Stimulated activated CD4-positive, alpha-beta T cell treated with anti-CD3 and anti-CD28 coated beads, Interleukin-4, amount 100 ng/mL, for 24 hours (primary cell): Measurements from ENCODE around the gene SLC6A5.
"Not testable (repeated sequence)": the region's sequence is repeated elsewhere in the genome, so short reads cannot be mapped to it uniquely, and the experiment has no call there.

ENCODE experiments used
- DNase-seq: peaks from one replicate; pipeline ENCODE4 v3.0.0-alpha.2; 2020

SLC6A5 gene

DNA sequence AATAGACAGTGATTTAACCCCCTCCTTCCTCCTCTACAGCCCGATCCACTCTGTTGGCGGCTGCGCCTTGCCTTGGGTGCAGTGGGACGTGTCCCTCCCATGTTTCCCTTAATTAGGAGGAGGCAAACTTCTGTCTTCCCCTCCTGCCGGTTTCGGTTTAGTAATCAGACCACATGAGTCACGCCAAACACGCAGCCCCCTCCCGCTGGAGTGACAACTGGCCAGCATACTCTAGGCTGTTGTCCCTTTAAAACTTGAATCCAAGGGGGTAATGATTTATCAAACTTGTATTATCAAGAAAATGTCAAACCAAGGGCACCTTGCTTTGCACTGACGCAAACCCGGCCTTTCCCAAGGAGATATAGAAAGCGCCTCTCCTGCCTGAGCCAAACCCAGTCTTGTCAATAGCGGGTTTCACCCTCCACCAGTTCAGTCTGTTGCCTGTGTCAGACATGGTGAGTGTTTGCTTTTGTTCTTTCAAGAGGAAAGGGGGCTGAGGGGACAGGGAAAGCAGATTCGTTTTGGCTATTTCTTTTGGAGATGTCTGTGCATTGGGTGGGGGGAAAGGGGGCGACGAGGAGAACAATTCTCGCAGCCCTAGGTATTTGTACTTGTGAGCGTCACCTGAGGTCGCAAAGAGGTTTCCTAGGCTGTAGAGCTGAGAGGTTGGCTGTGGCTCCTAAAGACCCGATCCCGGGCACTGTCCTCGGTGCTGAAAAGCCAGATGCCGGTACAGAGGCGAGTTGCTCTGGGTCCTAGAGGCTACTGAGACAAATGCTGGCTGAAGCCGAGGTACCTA, at the start of gene SLC6A5:
Gene SLC6A5, plus strand, starts transcription at position 388 of the 799 bp plus-strand sequence. Its CDS starts 65 bp downstream, at position 453.
- DNase-seq, result peak; percentile 13

DNA sequence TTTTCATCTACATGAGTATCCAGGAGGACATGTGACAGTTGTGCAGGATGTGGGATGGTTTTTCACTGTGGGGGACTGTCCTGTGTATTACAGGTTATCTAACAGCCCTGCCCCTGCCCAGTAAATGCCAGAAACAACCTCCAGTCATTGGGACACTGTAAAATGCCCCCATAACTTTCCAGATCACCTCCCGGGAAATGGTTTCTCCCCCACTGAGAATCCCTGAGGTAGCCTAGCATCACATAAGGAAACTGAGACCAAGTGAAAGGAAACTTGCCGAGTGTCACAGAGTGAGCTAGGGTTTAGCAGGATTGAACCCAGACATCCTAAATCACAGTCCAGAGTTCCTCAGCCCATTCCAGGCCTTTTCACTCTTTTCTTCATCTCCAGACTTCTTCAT, 48.3 kb upstream of the SLC6A5 start:
- DNase-seq, result no peak

GRCh38 chr11:20555783-20556182, 43.6 kb upstream of the SLC6A5 start:
- no peak for DNase-seq

GRCh38 chr11:20556396-20556795, 43.0 kb upstream of the SLC6A5 start:
- DNase-seq, result not testable (repeated sequence)

DNA sequence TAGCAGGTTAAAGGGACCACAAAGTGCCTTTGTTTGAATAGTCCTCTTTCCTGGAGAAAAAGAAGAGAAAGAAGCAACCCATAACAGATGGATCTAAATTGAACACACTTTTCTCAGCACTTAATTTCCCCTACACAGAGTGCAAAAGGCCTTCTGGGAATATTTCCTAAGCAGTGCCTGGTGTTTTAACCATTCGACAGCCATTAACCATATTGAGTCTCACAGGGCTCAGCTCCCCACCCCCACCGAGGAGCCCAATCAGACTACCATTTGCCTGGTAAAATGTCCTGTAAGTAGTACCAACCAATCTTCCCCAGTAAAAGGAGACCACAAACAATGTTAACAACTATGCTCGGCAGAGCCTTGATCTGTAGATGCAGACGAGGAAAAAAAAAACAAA, 40.7 kb upstream of the SLC6A5 start:
- DNase-seq, result no peak

DNA sequence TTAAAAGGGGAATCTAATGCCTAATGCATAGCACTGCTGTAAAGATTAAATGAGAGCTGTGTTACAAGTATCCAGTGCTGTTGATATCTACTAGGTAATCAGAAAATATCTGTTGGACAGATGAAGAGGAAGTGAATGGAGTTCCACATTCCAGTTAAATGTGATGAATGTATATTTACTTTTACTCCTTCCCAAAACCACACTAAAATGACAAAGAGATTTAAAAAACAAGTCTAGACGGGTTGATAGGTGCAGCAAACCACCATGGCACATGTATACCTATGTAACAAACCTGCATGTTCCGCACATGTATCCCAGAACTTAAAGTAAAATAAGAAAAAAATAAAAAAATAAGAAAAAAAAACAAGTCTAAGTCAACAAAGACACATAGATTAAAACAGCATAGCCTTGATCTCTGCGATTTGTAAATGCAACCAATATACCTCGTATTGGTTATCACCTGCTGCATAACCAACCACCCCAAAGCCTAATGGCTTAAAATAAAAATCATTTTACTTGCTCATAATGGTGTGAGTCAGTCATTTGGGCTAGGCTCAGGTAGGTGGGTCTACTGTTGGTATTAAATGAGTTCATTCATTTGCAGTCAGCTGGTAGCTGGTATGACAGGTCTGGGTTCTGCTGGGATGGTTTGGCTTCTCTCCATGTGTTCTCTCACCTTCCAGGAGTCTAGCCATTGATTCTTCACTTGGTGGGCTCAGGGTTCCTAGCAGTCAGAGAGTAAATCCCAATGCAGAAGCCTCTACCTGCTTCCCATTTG, 39.7 kb upstream of the SLC6A5 start:
- no peak for DNase-seq

GRCh38 chr11:20561915-20562314, 37.5 kb upstream of the SLC6A5 start:
- DNase-seq, result no peak

- DNase-seq, result no peak
Measured at GRCh38 chr11:20563866-20564265, 35.5 kb upstream of the SLC6A5 start.

DNA sequence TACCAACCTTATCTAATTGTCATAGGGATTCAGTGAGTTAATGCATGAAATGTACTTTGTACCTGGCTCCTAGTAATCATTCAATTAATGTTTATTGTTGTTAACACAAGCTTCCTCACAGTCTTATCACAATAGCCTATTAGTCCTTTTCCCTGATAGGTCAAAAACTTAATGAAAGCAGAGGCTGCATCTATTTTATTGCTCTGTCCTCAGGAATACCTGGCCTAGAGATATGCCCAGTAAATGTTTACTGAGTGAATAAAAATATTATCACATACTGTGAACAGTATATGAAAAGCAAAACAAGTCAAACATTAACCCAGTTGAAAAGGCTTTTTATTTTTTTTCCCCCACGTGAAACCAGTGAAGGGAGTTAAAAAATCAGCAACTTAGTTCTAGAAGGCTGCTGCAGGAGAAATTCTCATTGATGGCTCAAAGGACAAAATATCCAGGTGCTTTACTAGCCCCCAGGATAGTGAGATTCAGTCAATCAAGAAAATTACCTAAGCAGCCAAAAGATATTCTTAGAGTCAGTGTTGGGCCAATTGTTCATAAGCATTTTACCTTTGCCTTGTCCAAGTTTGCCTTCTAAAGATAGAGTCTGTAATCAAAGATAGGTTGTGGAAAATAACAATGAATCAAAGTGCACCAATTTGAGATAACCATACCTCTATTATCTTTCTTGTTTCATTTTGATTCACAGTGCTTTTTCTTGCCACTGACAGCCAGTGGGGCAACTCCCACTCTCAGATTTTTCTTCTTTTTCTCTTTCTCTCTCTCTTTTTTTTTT, 34.4 kb upstream of the SLC6A5 start:
- DNase-seq, result no peak

DNA sequence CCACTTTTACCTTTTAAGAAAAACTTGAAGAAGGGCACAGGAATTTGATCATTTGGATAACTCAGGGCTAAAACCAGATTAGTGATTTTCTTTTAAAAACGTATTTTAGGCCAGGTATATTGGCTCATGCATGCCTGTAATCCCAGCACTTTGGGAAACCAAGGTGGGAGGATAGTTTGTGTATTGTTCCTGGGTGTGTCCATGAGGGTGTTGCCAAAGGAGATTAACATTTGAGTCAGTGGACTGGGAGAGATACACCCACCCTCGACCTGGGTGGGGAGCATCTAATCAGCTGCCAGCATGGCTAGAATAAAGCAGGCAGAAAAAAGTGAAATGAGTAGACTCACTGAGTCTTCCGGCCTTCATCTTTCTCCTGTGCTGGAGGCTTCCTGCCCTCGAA, 33.3 kb upstream of the SLC6A5 start:
- not testable (repeated sequence) for DNase-seq

DNA sequence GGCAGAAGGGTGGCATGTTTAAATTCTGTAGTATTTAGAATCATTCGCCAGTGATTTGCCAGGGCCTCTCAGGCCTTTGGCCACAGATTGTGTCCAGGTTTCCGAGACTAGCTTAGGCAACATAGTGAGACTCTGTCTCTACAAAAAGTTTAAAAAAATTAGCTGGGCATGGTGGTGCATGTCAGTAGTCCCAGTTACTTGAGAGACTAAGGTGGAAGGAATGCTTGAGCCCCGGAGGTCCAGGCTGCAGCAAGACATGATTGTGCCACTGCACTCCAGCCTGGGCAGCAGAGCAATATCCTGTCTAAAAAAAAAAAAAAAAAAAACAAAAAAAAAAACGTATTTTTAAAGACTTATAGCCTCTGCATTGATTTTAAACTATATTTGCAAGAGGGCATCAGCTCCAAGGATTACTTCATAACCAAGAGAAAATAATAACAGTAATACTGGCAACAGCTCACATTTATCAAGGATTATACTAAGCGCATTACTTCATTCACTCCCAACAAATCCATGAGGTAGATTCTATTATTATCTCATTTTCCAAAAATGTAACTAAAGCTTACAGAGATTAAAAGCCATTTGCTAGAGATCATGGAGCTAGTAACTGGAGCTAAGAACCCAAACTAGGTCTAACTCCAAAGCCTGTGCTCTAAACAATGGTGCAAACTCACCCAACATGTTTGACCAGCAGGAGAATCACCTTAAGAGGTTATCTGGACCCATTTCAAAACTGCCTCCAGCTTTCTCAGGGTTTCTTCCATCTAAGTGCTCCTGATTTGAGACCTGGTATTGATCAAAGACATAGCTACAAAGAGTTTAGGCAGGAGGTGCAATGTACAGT, 32.6 kb upstream of the SLC6A5 start:
- DNase-seq, result no peak

DNA sequence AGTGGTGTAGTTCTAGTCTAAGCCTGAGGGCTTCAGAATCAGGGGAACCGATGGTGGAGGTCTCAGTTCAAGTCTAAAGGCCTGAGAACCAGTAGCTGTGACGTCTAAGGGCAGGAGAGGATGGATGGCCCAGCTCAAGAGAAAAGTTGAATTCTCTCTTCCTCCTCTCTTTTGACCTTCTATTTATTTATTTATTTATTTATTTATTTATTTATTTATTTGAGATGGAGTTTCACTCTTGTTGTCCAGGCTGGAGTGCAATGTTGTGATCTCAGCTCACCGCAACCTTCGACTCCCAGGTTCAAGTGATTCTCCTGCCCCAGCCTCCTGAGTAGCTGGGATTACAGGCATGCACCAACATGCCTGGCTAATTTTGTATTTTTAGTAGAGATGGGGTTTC, 19.7 kb upstream of the SLC6A5 start:
- not testable (repeated sequence) for DNase-seq

DNA sequence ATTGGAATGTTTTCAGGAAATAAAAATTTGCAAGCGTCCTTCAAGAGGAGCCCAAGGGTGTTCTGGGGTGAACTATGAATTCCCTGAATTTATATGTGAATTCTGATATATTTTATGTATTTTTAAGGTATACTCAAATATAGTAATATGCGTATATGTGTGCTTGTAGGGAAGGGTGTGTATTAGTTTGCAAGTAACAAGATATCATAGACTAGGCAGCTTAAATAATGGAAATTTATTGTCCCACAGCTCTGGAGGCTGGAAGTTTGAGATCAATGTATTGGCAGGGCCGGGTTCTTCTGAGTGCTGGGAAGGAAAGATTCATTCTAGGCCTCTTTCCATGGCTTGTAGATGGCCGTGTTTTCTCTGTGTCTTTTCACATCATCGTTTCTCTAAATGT, 16.2 kb upstream of the SLC6A5 start:
- DNase-seq, result no peak

DNA sequence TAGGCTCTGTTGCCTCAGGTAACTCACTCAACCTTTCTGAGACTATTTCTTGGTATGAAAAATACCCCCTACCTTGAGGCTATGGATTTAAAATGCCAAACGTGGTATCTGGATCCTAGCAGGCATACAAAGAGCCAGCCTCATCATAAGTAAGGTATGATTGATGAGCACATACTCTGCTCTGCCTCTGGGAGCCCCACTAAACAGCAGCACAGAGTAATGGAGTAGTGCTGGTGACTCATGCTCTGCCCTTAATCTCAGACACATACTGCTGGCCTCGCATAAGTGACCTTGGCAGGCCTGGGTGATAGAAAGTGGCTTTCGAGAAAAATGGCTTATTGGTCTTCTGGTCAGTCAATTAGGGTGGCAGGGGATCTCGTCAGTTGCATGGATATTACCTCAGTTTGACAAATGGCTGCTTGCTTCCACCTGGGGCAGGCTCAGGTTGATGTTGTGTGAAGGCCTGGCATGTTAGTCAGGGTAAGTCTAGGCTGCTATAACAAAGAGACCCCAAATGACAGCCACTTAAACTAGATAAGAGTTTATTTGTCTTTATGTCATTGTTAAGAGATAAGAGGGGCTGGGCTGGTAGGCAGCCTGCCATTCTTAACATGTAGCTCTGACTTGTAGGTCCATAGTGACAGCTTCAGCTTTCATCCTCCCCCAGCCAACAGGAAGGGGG, 15.2 kb upstream of the SLC6A5 start:
- DNase-seq, result no peak

- no peak for DNase-seq
Measured at GRCh38 chr11:20589796-20590195, 9.6 kb upstream of the SLC6A5 start.

DNA sequence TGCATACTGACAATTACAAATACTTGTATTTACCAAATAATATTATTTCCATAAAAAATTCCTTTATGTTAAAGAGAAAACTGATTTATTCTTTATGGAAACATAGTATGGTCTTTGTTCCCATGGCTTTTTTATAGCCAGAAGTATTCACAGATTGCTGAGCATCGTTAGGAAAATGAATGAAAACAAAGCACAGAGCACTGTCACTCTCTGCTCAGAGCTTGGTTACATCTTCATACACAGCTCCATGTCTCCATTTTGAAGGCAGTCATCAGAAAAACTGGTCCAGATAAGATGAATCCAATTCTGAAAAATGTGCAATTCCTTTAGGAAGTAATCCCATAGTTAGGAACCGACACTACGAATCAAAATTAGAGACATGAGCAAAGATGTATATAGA, 9.0 kb upstream of the SLC6A5 start:
- no peak for DNase-seq

DNA sequence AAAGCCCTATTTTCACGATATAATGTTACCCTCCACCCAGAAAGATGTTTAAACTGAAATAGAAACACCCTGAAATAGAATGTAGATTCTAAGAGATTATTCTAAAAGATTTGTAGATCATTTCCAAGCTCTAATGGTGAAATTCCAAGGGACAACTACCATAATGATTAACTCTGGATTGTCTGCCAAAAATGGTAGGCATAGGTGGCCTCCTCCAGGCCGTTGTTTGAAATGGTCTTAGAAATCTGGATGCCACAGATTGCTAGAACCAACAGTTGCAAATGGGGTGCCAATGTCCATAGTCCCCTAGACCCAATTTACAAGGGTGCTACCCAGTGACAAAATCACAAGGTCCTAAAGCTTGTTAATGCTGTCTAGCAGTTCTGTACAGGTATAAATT, 6.7 kb upstream of the SLC6A5 start:
- no peak for DNase-seq

DNA sequence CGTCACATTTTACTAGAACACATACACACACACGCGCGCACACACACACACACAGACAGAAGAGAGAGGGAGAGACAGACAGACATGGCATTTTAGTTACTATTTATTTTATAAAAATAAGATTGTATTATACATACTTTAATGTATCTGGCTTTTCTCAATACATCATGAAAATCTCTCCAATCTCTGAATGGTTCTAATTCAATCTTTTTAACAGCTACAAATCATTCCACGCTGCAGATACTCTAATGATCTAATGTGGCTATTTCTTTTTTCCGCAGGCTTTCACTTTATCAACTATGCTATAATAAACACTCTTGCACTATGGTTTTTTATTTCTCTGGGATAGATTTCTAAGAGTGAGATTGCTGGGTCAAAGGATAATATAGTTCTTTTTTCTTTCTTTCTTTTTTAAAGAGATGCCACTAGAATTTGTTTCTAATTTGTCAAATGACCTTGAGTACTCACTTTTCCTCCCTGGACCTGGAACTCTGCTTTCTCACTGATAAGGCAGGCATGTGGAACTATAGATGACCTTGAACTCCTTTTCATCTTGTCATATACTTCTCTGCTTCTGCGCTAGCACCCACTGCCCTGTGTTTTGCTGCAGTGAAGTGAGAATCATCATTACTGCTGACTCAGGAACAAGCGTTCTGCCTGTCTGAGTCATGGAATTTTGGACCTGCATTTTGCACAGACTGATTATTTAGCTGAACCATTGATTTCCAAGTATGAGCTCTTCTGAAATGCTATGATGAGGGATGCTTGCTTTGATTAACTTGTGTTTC, 4.9 kb upstream of the SLC6A5 start:
- no peak for DNase-seq

- DNase-seq, result no peak
Measured at GRCh38 chr11:20595101-20595500, 4.3 kb upstream of the SLC6A5 start.

DNA sequence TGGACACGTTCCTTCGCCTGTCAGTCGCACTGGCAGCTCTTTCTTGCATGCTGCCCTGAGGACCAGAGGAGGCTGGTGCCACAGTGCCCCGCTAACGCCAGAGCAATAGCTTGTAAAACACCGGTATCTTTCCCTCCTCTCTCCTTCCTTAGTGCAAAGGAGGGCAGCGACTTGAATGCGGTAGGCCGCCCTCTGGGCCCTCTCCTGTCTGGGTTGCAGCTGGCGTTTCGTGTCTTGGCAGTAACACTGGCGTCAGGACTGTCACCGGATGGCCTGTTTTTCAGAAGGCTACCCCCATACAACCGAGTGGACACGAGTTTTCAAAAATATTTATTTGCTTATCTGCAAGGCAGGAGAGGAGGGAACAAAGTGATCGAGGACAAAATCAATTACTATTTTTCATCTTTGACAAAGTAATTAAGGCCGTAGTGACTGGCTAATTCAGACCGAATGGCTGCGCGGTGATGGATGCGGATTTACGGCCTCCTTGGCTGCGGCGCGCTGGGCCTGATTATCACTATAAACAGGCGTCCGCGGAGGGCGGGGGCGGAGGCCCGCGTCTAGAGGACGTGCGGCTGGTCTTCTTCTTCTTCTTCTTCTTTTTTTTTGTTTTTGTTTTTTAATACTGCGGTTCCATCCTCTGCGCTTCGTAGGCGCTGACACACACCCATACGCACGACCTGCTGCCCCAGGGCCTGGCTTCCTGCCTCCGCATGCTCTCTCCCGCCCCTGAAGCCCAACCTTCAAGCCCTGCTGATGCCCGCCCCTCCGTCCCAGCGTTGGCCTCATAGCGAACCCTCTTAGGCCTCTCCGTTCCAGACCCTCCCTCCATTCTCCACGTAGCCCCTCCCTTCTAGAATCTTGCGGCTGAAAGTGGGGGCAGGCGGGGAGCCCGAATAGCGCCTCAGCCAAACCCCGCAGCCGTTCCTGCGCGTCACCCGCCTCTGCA, 2.9 kb upstream of the SLC6A5 start:
- no peak for DNase-seq
